OCI-LY7 (cell line): ENCODE data around the gene PHF12. TPM values are rescaled to one million over a fixed set of nuclear protein-coding genes. Genes with fewer than 3 reads are reported as not detected.

Experiments used
- BruUV-seq: library from RNA; stranded (reverse); fragments of 400-500 nt; replicated peaks from 2 replicates; lab custom pipeline; 2021; lab: Mats Ljungman, UMichigan
- CTCF ChIA-PET: fragments of 300-600 bp; sonication (Branson Sonifier 250); formaldehyde crosslinking; loops from one replicate; lab custom pipeline; 2022; ENCODE audit warnings: antibody characterized with exemption; ENCODE audit not compliant: unreplicated experiment; lab: Charles Lee
- POLR2A ChIA-PET: fragments of 300-600 bp; sonication (Branson Sonifier 250); formaldehyde crosslinking; loops from one replicate; lab custom pipeline; 2022; ENCODE audit warnings: antibody characterized with exemption; lab: Charles Lee
- DNase-seq: peaks from one replicate; pipeline ENCODE4 v3.0.0-alpha.2; 2015; ENCODE audit warnings: low spot score
- H2AFZ ChIP-seq: fragments of 200-600 bp; sonication (generic), shearing (Covaris generic); 2 replicates; pipeline ENCODE4 v1.6.1; 2014; ENCODE audit warnings: mild to moderate bottlenecking, antibody characterized with exemption, low read length, moderate library complexity
- H3K27ac ChIP-seq: fragments of 200-600 bp; sonication (generic); 2 replicates; pipeline ENCODE4 v1.5.1; 2014; ENCODE audit warnings: mixed run types, low read depth, mild to moderate bottlenecking, moderate library complexity, low read length, inconsistent platforms; ENCODE audit not compliant: poor library complexity, severe bottlenecking
- H3K36me3 ChIP-seq: fragments of 200-600 bp; sonication (generic); 2 replicates; pipeline ENCODE4 v1.6.1; 2014; ENCODE audit warnings: mild to moderate bottlenecking, antibody characterized with exemption, low read length, moderate library complexity, mixed read lengths; ENCODE audit not compliant: insufficient read depth
- H3K4me1 ChIP-seq: fragments of 200-600 bp; sonication (generic); 2 replicates; pipeline ENCODE4 v1.5.1; 2014; ENCODE audit warnings: mild to moderate bottlenecking, low read length; ENCODE audit not compliant: insufficient read depth, poor library complexity, severe bottlenecking
- H3K4me2 ChIP-seq: fragments of 200-600 bp; sonication (generic); 2 replicates; pipeline ENCODE4 v1.6.1; 2014; ENCODE audit warnings: mild to moderate bottlenecking, low read length
- H3K4me3 ChIP-seq: fragments of 200-600 bp; sonication (generic); 2 replicates; pipeline ENCODE4 v1.5.1; 2014; ENCODE audit warnings: mild to moderate bottlenecking, low read depth, low read length; ENCODE audit not compliant: poor library complexity, severe bottlenecking
- H3K79me2 ChIP-seq: fragments of 200-600 bp; sonication (generic); 2 replicates; pipeline ENCODE4 v1.6.1; 2016; ENCODE audit warnings: low read depth, mild to moderate bottlenecking, low read length, moderate library complexity, mixed read lengths; ENCODE audit not compliant: insufficient read depth
- H3K9me2 ChIP-seq: fragments of 200-600 bp; sonication (generic); 2 replicates; pipeline ENCODE4 v1.6.1; 2016; ENCODE audit warnings: mild to moderate bottlenecking, low read length, mixed read lengths; ENCODE audit not compliant: insufficient read depth
- H3K9me3 ChIP-seq: fragments of 200-600 bp; sonication (generic); 2 replicates; pipeline ENCODE4 v1.6.1; 2014; ENCODE audit warnings: mild to moderate bottlenecking, mixed run types, low read length, mixed read lengths
- H4K20me1 ChIP-seq: fragments of 200-600 bp; sonication (generic); 2 replicates; pipeline ENCODE4 v1.6.1; 2014; ENCODE audit warnings: mild to moderate bottlenecking, antibody characterized with exemption, low read length, moderate library complexity, mixed read lengths; ENCODE audit not compliant: insufficient read depth
- EZH2phosphoT487 ChIP-seq: fragments of 200-600 bp; sonication (generic); IDR thresholded peaks from 2 replicates; pipeline ENCODE4 v1.6.1; 2018; ENCODE audit warnings: low read depth, borderline replicate concordance, mild to moderate bottlenecking, mixed run types, antibody characterized with exemption, low read length, moderate library complexity, mixed read lengths
- intact Hi-C: fragments of 100-400 bp; cut with micrococcal nuclease; formaldehyde crosslinking; loops from one replicate; pipeline ENCODE4 v1.10.0; 2022; ENCODE audit not compliant: unreplicated experiment
- total RNA-seq, 2 experiments: library from RNA; depleted of rRNA in 1 of 2; stranded (reverse); fragments of >200 nt in 1 of 2; shearing (Covaris generic) in 1 of 2; gene quantifications; 2 replicates each; pipeline ENCODE4 v1.2.3, GENCODE V29; 2014 to 2022
- TF ChIP-seq, protein P1 (sequence below): fragments of 200-600 bp; sonication (generic); conservative IDR thresholded peaks from 2 replicates; pipeline ENCODE4 v1.5.1; 2014; ENCODE audit warnings: mild to moderate bottlenecking, antibody characterized with exemption, low read length, moderate library complexity, mixed read lengths

The PHF12 gene
- total RNA-seq, 2 experiments from 2014 or later = 40.6 to 62.5 TPM

GRCh38 chr17:28999206-28999605, 47.9 kb upstream of the PHF12 start:
- Histone ChIP-seq H3K9me2 (no peaks in the 10 kb centered on the region), H2AFZ (no peak overlapping the region), H3K79me2 (no peaks in the 10 kb centered on the region), H3K9me3 (no peaks in the 10 kb centered on the region), H3K36me3 (no peaks in the 10 kb centered on the region), H3K27ac (no peak overlapping the region), H3K4me2 (no peak overlapping the region), H3K4me1 (no peaks in the 10 kb centered on the region), H3K4me3 (no peak overlapping the region), H4K20me1 (no peaks in the 10 kb centered on the region)
- no peak for DNase-seq
- POLR2A ChIA-PET = no interaction called here
- no TSS peak for BruUV-seq
- intact Hi-C loops = no loop called here
- TF ChIP-seq, protein P1, sequence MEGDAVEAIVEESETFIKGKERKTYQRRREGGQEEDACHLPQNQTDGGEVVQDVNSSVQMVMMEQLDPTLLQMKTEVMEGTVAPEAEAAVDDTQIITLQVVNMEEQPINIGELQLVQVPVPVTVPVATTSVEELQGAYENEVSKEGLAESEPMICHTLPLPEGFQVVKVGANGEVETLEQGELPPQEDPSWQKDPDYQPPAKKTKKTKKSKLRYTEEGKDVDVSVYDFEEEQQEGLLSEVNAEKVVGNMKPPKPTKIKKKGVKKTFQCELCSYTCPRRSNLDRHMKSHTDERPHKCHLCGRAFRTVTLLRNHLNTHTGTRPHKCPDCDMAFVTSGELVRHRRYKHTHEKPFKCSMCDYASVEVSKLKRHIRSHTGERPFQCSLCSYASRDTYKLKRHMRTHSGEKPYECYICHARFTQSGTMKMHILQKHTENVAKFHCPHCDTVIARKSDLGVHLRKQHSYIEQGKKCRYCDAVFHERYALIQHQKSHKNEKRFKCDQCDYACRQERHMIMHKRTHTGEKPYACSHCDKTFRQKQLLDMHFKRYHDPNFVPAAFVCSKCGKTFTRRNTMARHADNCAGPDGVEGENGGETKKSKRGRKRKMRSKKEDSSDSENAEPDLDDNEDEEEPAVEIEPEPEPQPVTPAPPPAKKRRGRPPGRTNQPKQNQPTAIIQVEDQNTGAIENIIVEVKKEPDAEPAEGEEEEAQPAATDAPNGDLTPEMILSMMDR = no peak
- no peak for TF ChIP-seq EZH2phosphoT487
- CTCF ChIA-PET = no interaction called here

DNA sequence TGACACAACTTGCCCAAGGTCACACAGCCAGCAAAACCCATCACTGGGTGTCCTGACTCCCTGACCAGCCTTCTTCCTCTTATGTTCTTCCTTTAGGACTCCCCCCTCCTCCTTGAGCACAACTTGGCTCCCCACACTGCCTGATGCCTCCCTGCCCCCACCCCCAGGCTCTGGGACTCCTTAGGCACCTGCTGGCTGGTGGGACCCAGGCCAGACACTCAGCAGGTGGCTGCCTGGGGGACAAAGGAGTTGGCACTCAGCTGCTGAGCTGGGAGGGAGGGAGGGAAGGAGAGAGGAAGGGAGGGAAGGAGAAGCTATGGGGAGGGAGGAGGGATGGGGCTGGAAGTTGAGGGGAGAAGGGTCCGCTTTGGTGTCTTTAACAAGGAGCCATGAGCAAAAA, 46.5 kb upstream of the PHF12 start:
- TF ChIP-seq, protein P1 = no peak
- no peak for TF ChIP-seq EZH2phosphoT487
- BruUV-seq = no TSS peak

DNA sequence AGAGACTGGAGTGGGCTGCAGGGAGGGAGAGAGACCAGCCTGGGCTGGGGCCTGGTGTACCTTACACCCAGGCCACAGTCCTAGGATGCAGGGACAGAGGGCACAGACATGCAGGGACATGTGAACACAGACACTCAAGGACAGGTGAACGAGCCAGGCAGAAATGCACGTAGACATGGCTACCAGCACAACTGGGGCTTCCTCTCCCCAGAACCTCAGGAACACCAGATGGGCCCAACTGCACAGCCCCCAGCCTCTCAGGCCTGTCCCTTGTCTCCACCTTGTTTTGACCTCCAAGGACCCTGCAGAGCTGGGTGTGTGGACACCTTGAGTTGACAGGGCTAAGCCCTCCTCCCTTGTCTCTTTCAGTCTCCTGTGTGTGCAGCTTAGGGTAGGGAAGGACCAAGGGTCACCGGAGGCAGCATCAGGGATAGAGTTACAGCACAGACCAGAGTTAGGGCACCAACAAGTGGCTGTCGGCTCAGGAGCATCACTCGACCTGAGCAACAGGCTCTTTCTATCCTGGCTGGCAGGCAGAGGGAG, 45.3 kb upstream of the PHF12 start:
- Histone ChIP-seq H2AFZ (no peak overlapping the region), H3K4me3 (no peak overlapping the region), H3K27ac (no peak overlapping the region), H3K9me2 (no peaks in the 10 kb centered on the region), H3K79me2 (no peaks in the 10 kb centered on the region), H3K4me1 (no peaks in the 10 kb centered on the region), H3K4me2 (no peak overlapping the region), H3K9me3 (no peaks in the 10 kb centered on the region), H3K36me3 (no peaks in the 10 kb centered on the region), H4K20me1 (no peaks in the 10 kb centered on the region)
- POLR2A ChIA-PET = no interaction called here
- intact Hi-C loops = no loop called here
- DNase-seq = no peak
- no TSS peak for BruUV-seq
- no peak for TF ChIP-seq EZH2phosphoT487
- TF ChIP-seq, protein P1 = no peak
- CTCF ChIA-PET = no interaction called here

More for the DNA sequence above, 46.5 kb upstream of the PHF12 start:
- H3K9me3 ChIP-seq = no peaks in the 10 kb centered on the region
- no peaks in the 10 kb centered on the region for H3K9me2 ChIP-seq
- H3K4me3 ChIP-seq = no peak overlapping the region
- H3K4me1 ChIP-seq = no peaks in the 10 kb centered on the region
- no peak overlapping the region for H3K4me2 ChIP-seq
- DNase-seq = no peak
- intact Hi-C loops = no loop called here
- H2AFZ ChIP-seq = no peak overlapping the region
- ChIA-PET POLR2A (no interaction called here), CTCF (interaction anchor here (0.9 kb wide), 1 partner anchor 21 kb away, joined by 3 read pairs; no protein-coding TSS in a partner anchor)
- no peaks in the 10 kb centered on the region for H3K36me3 ChIP-seq
- no peaks in the 10 kb centered on the region for H4K20me1 ChIP-seq
- H3K27ac ChIP-seq = no peak overlapping the region
- no peaks in the 10 kb centered on the region for H3K79me2 ChIP-seq
